ENCODE data around the gene TMTC2.
"Not testable (repeated sequence)": the region's sequence is repeated elsewhere in the genome, so short reads cannot be mapped to it uniquely, and the experiment has no call there.

The TMTC2 gene

DNA sequence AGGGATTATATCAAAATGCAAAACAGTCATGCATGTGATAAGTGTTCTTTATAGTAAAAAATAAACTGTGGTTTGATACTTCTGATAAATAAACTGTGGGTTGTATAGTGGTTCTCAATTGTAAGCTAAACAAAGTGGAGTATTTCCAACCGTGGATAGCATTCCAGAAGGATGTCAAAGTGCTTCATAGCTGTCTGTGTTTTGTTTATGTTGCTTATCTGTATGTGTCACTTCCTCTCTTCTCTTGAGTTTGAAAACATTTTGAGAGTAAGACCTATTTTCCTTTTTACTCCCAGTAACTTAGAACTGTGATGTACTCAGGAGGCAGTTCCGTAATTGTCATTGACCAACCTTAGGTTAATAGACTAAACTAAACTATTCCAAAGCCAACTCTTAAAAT lies 415.8 kb downstream of the TMTC2 start:
- no peak overlapping the region for H3K4me3 Mint-ChIP-seq
- peaks cover 3% of the 10 kb centered on the region for H3K9me3 Mint-ChIP-seq

DNA sequence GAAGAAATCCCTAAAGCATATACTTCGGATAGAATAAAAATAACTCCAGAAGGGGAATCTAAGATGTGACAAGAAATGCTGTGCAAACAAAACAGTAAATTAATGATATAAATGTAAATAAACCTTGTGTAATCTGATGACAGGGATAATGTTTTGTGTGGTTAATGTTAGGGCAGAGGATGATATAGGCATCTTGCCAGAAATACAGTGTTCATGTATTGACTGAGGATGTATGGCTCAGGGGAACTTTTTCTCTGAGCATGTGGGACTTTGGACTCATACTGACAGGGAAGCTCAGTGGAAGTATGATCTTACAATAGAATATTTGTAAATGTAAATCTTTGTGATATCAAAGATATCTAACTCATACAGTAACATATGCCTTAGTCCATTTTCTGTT lies 420.2 kb downstream of the TMTC2 start:
- H3K4me3 Mint-ChIP-seq: no peak overlapping the region
- no peak overlapping the region for H3K27ac Mint-ChIP-seq
- H3K36me3 Mint-ChIP-seq: no peaks in the 10 kb centered on the region
- DNase-seq (ENCODE audit: low spot score in 2 of 2): no peak
- H3K4me1 Mint-ChIP-seq: no peaks in the 10 kb centered on the region
- no peak for ATAC-seq
- peaks cover 3% of the 10 kb centered on the region for H3K9me3 Mint-ChIP-seq

More for the DNA sequence above, 415.8 kb downstream of the TMTC2 start:
- ATAC-seq: no peak
- Mint-ChIP-seq H3K36me3 (no peaks in the 10 kb centered on the region), H3K27ac (no peak overlapping the region), H3K4me1 (no peaks in the 10 kb centered on the region)
- DNase-seq (ENCODE audit: low spot score in 2 of 2): no peak

DNA sequence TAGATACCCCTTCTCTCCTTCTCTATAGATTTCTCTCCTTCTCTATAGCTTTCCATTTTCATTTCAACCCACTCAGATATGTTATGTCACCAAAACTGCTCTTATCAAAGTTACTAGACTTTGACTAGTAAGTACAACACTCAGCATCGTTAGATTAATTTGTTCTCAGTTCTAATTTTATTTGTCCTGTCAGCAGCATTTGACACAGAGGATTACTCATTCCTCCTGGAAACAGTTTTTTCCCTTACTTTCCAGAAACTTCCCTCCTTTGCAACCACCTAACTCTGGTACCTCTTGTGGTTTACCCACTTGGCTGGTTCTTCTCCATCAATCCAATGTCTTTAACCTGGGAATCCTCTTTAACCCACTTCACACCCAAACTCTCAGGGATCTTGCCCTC lies 423.7 kb downstream of the TMTC2 start:
- H3K36me3 Mint-ChIP-seq: no peaks in the 10 kb centered on the region
- H3K4me3 Mint-ChIP-seq: no peak overlapping the region
- no peaks in the 10 kb centered on the region for H3K9me3 Mint-ChIP-seq
- no peak for ATAC-seq
- H3K27ac Mint-ChIP-seq: no peak overlapping the region
- no peaks in the 10 kb centered on the region for H3K4me1 Mint-ChIP-seq
- DNase-seq (ENCODE audit: low spot score in 2 of 2): no peak

DNA sequence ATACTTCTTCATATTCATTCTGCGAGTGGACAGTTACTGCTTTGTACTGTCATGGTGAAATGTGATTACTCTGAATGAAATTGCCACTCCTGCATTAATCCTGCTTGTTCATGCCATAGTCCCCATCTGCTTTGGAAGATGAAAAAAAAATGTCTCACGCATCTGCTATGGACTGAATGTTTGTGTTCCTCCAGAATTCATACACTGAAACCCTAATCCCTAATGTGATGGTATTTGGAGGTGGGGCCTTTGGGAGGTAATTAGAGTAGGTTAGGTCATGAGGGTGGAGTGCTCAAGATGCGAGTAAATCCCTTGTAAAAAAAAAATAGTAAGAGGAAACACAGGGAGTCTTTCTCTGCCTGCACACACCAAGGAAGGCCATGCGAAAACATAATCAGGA lies 427.2 kb downstream of the TMTC2 start:
- Mint-ChIP-seq H3K9me3 (peaks cover 4% of the 10 kb centered on the region), H3K36me3 (no peaks in the 10 kb centered on the region), H3K4me3 (no peak overlapping the region), H3K4me1 (no peaks in the 10 kb centered on the region), H3K27ac (no peak overlapping the region)
- ATAC-seq (no peak), DNase-seq (ENCODE audit: low spot score in 2 of 2) (no peak)

DNA sequence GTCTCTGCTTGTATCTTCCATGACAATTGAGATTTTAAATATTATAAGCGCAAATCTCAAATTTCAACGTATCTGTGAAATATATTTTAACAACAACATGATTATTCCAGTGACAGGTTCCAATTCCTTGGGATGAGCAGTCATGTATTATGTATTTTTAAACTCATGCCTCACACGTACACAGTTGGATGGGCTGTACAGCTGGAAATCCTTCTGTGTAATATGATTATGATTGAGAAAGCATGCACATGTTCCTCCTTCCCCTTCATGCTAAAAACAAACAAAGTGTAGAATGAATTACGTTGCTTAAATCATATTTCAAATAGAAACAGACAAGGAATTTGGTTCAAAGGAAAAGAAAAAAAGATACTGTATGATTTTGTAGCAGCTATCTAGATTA lies 428.3 kb downstream of the TMTC2 start:
- Mint-ChIP-seq H3K4me1 (no peaks in the 10 kb centered on the region), H3K27ac (no peak overlapping the region), H3K4me3 (no peak overlapping the region), H3K9me3 (peaks cover 4% of the 10 kb centered on the region), H3K36me3 (no peaks in the 10 kb centered on the region)
- ATAC-seq (no peak), DNase-seq (ENCODE audit: low spot score in 2 of 2) (no peak)

DNA sequence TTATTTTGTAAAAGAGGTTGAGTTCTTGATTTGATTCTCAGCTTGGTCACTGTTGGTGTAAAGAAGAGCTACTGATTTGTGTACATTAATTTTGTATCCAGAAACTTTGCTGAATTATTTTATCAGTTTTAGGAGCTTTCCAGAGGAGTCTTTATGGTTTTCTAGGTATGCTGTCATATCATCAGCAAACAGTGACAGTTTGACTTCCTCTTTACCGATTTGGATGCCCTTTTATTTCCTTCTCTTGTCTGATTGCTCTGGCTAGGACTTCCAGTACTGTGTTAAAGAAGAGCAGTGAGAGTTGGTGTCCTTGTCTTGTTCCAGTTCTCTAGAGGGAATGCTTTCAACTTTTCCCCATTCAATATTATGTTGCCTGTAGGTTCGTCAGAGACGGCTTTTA lies 431.2 kb downstream of the TMTC2 start:
- H3K27ac Mint-ChIP-seq; H3K4me3 Mint-ChIP-seq; DNase-seq (ENCODE audit: low spot score in 2 of 2); ATAC-seq; H3K4me1 Mint-ChIP-seq; H3K9me3 Mint-ChIP-seq; H3K36me3 Mint-ChIP-seq: not testable (repeated sequence)

DNA sequence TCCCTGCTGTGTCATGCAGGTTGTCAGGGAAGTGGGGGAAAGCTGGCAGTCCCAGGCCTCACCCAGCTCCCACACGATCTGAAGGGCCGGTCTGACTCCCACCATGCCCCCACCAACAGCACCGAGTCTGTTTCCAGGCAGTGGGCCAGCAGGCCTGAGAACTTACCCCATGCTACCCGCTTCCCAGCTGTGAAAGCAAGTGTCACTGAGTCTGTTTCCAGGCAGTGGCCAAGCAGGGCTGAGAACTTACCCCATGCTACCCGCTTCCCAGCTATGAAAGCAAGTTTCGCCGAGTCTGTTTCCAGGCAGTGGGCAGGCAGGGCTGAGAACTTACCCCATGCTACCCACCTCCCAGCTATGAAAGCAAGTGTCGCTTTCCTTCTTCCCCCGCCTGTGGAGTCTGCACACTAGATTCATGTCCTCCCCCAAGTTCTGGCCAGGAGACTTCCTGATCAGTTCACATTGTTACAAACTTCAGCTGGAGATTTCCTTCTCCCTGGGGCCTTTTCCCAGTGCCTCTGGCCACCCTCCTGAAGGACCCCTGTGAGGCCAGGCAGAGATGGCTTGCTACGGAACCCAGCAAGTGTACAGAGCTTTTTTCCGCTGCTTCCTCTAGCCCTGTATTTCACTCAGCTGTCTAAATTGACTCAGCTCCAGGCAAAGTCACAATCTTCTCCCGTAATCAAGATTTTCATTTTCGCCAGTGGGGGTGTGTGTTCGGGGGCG lies 435.4 kb downstream of the TMTC2 start:
- H3K4me3 Mint-ChIP-seq: no peak overlapping the region
- DNase-seq (ENCODE audit: low spot score in 2 of 2) (no peak), ATAC-seq (no peak)
- no peak overlapping the region for H3K27ac Mint-ChIP-seq
- no peaks in the 10 kb centered on the region for H3K9me3 Mint-ChIP-seq
- H3K36me3 Mint-ChIP-seq: no peaks in the 10 kb centered on the region
- H3K4me1 Mint-ChIP-seq: peaks cover 9% of the 10 kb centered on the region

DNA sequence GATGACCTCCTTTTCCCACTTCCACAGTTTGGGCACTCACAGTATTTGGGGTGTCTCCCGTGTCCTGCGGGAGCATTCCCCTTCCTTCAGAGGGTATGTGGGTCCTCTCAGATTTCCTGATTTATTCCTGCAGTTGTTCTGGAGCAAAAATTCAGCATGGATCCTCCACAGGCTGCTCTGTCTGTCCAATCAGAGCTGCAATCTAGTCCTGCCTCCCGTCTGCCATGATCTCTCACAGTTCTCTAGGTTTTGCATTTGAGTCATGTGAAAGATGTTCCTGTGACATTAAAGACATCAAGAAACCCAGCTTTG lies 435.9 kb downstream of the TMTC2 start:
- no peaks in the 10 kb centered on the region for H3K36me3 Mint-ChIP-seq
- no peak for DNase-seq (ENCODE audit: low spot score in 2 of 2)
- peaks cover 9% of the 10 kb centered on the region for H3K4me1 Mint-ChIP-seq
- H3K9me3 Mint-ChIP-seq: no peaks in the 10 kb centered on the region
- no peak overlapping the region for H3K4me3 Mint-ChIP-seq
- no peak for ATAC-seq
- H3K27ac Mint-ChIP-seq: peak overlapping the region; percentile 74

DNA sequence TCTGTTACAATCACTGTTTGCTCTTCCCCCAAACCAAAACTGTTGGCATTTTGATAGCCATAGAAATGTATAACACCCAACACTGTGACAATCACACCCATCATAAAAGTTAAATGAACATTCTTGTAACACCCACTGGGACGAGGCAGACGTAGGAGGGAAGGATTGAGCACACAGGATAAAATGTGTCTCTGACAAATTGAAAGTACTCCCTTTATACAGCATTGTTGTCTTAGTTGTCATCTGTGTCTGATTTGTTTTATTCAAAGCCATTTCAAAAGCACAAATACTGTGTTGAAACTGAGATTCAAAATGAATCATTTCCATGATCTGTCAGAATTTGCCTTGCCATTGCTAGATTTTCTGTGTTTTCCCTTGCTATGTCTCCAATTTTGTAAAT lies 436.3 kb downstream of the TMTC2 start:
- H3K9me3 Mint-ChIP-seq: no peaks in the 10 kb centered on the region
- ATAC-seq (peak; percentile 65), DNase-seq (ENCODE audit: low spot score in 2 of 2) (no peak)
- H3K27ac Mint-ChIP-seq: peak overlapping the region; percentile 74
- no peak overlapping the region for H3K4me3 Mint-ChIP-seq
- no peaks in the 10 kb centered on the region for H3K36me3 Mint-ChIP-seq
- H3K4me1 Mint-ChIP-seq: peaks cover 9% of the 10 kb centered on the region

DNA sequence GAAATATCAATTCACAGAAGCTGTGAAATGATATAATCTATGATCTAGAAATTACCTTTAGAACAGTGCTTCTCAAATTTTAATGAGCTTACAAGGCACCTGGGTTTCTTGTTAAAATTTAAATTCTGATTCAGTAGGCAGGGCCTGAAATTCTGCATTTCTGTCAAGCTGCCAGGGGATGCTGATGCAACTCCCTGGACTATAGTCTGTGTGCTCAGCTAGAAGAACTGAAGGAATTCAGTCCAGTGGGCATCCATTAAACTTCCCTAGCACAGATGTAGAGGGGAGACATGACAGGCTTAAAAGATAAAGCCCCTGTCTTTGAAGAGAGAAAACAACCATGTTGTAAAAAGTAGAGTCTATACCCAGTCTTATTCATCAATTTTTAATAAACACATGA lies 441.8 kb downstream of the TMTC2 start:
- DNase-seq (ENCODE audit: low spot score in 2 of 2): no peak
- no peak for ATAC-seq
- Mint-ChIP-seq H3K4me1 (no peaks in the 10 kb centered on the region), H3K27ac (no peak overlapping the region), H3K9me3 (no peaks in the 10 kb centered on the region), H3K36me3 (no peaks in the 10 kb centered on the region), H3K4me3 (no peak overlapping the region)

DNA sequence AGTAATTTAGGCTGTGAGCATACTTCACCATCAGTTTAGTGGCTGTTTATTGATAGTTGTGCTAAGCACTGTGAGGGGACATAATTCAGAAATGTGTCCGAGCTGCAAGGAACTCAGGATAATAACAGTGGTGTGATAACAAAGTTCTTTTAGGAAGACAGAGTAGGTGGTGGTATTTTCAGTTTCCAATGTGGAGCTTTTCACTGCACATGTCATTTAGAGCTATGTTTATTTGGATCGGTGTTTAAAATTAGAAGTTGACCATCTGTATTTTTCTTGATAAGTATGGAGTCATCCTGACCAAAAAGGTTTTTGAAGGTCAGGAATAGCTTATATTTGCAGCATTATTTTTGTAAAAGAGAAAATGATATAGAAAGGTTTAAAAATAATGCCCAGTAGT lies 443.5 kb downstream of the TMTC2 start:
- no peak overlapping the region for H3K27ac Mint-ChIP-seq
- no peaks in the 10 kb centered on the region for H3K36me3 Mint-ChIP-seq
- H3K4me1 Mint-ChIP-seq: no peaks in the 10 kb centered on the region
- no peak overlapping the region for H3K4me3 Mint-ChIP-seq
- DNase-seq (ENCODE audit: low spot score in 2 of 2) (no peak), ATAC-seq (no peak)
- no peaks in the 10 kb centered on the region for H3K9me3 Mint-ChIP-seq

DNA sequence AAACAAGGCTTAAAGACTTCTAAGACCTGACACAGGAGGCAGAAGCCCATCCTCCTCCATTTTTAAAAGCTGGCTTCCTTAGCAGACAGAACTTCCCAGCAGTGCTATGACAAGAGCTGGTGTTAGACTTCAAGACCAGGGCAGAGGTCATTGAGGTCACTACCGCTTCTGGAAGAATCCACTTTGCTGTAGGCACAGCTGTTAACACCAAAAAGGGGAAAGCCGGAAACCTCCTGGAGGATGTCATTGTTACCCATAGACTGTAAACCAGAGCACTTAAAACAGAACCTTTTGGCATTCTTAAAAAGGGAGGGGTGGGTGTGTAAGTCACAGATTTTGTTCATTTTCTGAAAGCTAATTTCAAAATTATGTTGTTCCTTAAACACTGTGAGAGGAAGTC lies 445.7 kb downstream of the TMTC2 start:
- H3K4me3 Mint-ChIP-seq: no peak overlapping the region
- no peak for ATAC-seq
- H3K27ac Mint-ChIP-seq: no peak overlapping the region
- H3K36me3 Mint-ChIP-seq: no peaks in the 10 kb centered on the region
- H3K4me1 Mint-ChIP-seq: no peaks in the 10 kb centered on the region
- no peaks in the 10 kb centered on the region for H3K9me3 Mint-ChIP-seq
- no peak for DNase-seq (ENCODE audit: low spot score in 2 of 2)

DNA sequence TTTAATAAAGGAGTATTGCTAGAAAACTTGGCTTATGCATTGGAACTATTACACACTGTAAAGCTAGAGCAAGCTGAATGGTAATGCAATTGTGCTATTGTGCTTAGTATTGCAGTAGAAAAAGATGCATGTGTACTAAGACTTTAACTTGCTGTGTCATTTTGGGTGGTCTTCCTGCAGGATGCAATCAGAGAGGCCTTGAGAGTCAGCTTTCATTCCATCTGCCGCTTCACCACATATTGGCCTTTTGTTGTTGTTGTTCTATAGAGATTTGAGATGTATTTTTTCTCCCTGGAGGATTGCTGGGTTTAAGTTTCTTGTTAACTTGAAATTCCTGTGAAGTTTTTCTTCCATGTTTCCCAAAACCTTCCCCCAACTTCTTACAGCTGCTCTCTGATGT lies 449.7 kb downstream of the TMTC2 start:
- no peak for ATAC-seq
- Mint-ChIP-seq H3K4me1 (no peaks in the 10 kb centered on the region), H3K36me3 (no peaks in the 10 kb centered on the region), H3K4me3 (no peak overlapping the region), H3K27ac (no peak overlapping the region), H3K9me3 (peaks cover 3% of the 10 kb centered on the region)
- DNase-seq (ENCODE audit: low spot score in 2 of 2): no peak

DNA sequence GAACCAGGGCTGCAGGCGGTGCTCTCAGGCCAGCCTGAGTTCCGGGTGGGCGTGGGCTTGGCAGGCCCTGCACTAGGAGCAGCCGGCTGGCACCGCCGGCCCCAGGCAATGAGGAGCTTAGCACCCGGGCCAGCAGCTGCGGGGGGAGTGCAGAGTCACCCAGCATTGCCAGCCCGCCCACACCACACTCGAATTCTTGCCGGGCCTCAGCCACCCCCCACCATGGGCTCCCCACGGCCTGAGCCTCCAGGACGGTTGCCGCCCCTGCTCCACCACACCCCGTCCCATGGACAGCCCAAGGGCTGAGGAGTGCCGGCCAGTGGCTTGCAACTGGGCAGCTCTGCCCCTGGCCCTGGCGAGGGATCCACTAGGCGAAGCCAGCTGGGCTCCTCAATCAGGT lies 453.4 kb downstream of the TMTC2 start:
- DNase-seq (ENCODE audit: low spot score in 2 of 2): no peak
- Mint-ChIP-seq H3K27ac (no peak overlapping the region), H3K4me1 (no peaks in the 10 kb centered on the region)

DNA sequence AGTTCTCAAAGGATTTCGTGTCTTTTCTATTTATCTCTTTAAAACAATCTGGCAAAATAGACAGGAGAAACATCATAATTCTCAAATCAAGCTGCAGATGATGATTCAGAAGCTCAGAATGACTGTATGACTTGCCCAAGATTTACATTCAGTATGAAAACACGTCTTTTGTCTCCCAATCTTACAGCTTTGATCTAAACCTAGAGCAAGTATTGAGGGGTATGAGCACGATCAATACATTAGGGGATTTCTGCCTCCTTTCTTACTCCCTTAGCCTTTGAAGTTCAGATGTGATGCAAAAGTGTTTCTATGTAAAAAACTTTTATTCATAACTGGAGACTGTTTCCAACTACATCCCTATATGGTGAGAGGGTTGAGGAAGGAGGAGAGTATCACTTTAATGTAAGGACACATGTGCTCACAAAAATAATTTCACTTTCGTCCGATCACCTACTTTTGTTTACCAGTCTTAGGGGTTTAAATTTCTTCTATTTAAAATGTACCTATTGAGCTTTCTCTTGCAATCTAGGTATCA lies 454.8 kb downstream of the TMTC2 start:
- peaks cover 3% of the 10 kb centered on the region for H3K9me3 Mint-ChIP-seq
- no peak overlapping the region for H3K4me3 Mint-ChIP-seq
- H3K27ac Mint-ChIP-seq: no peak overlapping the region
- H3K4me1 Mint-ChIP-seq: no peaks in the 10 kb centered on the region
- ATAC-seq: peak; percentile 80
- no peaks in the 10 kb centered on the region for H3K36me3 Mint-ChIP-seq
- no peak for DNase-seq (ENCODE audit: low spot score in 2 of 2)

More for the DNA sequence above, 453.4 kb downstream of the TMTC2 start:
- Mint-ChIP-seq H3K36me3 (no peaks in the 10 kb centered on the region), H3K9me3 (peaks cover 3% of the 10 kb centered on the region), H3K4me3 (no peak overlapping the region)
- ATAC-seq: no peak

DNA sequence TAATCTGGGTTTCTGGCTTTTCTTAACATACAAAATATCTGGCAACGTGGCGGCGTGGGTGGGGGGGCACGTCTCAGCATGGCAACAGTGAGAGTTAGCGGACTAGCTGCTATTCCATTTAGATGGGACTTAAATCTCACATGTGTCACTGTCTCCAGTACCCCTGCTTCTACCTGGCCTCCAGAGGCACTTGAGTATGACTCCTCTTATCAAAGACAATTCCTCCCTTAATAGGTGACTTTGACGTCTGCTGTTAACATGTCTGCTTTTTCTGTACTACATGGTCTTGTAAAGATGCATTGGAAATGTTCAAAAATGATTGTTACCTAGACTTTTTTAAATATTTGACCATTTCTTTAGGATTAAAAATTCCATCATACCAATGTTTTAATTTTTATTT lies 456.2 kb downstream of the TMTC2 start:
- DNase-seq (ENCODE audit: low spot score in 2 of 2) (no peak), ATAC-seq (no peak)
- Mint-ChIP-seq H3K27ac (no peak overlapping the region), H3K36me3 (no peaks in the 10 kb centered on the region), H3K4me3 (no peak overlapping the region), H3K9me3 (peaks cover 3% of the 10 kb centered on the region), H3K4me1 (no peaks in the 10 kb centered on the region)

DNA sequence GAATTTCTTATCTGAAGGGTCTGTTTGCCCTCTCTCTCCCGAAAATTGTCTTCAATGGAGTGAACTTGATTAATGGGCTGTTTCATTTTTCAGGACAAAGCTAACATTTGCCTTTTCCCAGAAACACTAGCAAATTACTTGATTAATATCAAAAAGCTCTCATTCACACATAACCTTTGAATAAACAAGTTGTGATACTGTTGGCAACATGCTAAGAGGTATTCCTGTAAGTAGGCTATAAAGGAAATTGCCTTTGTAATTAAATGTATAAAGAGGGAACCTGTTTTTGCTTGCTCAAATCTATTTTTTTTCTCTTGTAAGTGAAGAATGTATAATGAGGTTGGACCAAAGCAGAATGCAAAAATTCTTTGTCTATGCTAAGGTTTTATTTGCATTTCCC lies 457.2 kb downstream of the TMTC2 start:
- Mint-ChIP-seq H3K4me1 (no peaks in the 10 kb centered on the region), H3K27ac (no peak overlapping the region), H3K36me3 (no peaks in the 10 kb centered on the region), H3K9me3 (peaks cover 3% of the 10 kb centered on the region), H3K4me3 (no peak overlapping the region)
- ATAC-seq: no peak
- DNase-seq (ENCODE audit: low spot score in 2 of 2): no peak

All from stimulated activated effector memory CD8-positive, alpha-beta T cell treated with anti-CD3 and anti-CD28 coated beads, Interleukin-12 subunit alpha, Interleukin-12 subunit beta, amount 100 ng/mL, for 72 hours (primary cell).